Measurements from ENCODE around the gene THAP12.

DNA sequence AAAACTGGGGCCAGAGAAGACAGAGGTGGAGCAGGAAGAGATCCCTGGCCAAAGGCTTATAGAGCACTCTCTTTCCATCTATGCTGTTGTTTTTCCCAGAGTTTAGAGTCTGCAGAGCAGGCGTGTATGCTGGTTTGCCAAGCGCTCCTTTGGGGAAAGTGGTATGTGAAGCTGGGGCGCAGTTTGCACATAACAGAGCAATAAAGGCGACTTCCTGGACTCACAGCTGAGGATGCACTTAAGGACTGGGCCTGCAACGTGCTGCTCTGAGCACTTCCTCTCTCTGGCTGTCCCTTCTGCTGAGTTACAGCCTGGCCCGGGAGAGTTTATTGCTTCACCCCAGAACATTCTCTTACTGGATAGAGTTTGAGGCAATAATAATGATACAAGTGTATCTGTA lies 41.7 kb downstream of the THAP12 start:
- TF ChIP-seq, protein P1, sequence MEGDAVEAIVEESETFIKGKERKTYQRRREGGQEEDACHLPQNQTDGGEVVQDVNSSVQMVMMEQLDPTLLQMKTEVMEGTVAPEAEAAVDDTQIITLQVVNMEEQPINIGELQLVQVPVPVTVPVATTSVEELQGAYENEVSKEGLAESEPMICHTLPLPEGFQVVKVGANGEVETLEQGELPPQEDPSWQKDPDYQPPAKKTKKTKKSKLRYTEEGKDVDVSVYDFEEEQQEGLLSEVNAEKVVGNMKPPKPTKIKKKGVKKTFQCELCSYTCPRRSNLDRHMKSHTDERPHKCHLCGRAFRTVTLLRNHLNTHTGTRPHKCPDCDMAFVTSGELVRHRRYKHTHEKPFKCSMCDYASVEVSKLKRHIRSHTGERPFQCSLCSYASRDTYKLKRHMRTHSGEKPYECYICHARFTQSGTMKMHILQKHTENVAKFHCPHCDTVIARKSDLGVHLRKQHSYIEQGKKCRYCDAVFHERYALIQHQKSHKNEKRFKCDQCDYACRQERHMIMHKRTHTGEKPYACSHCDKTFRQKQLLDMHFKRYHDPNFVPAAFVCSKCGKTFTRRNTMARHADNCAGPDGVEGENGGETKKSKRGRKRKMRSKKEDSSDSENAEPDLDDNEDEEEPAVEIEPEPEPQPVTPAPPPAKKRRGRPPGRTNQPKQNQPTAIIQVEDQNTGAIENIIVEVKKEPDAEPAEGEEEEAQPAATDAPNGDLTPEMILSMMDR (IDR thresholded peaks at IDR 0.05), result no peak
- no peak for TF ChIP-seq EZH2 (IDR thresholded peaks at IDR 0.05; ENCODE audit: borderline replicate concordance, insufficient read depth, low read depth, low read length, poor library complexity, severe bottlenecking)

Data from B cell (primary cell).